IMR-90 (cell line): ENCODE data around the gene ZNF398. TPM values are rescaled to one million over a fixed set of nuclear protein-coding genes. Genes with fewer than 3 reads are reported as not detected.

Source experiments
- ATAC-seq: fragments of 200-7000 bp; cut with Tn5 transposase; 2 replicates; pipeline ENCODE4 v1.9.1; 2020; ENCODE audit warnings: low read depth, mild to moderate bottlenecking, moderate library complexity
- BruUV-seq: library from RNA; stranded (reverse); fragments of 400-500 nt; replicated peaks from 2 replicates; lab custom pipeline; 2021; lab: Mats Ljungman, UMichigan
- CTCF ChIA-PET: fragments of 300-600 bp; formaldehyde crosslinking; extraction: SDS; loops from one replicate; lab custom pipeline; 2021; ENCODE audit warnings: antibody characterized with exemption; lab: Yijun Ruan, JAX
- POLR2A ChIA-PET: fragments of 300-600 bp; sonication (Branson Sonifier 250); formaldehyde crosslinking; loops from one replicate; lab custom pipeline; 2022; ENCODE audit warnings: antibody characterized with exemption; ENCODE audit not compliant: unreplicated experiment; lab: Charles Lee
- DNase-seq: peaks from one replicate; pipeline ENCODE4 v3.0.0; 2013
- H2AFZ ChIP-seq: replicated peaks from 2 replicates; pipeline ENCODE3; 2013; ENCODE audit warnings: low read length, mild to moderate bottlenecking; ENCODE audit not compliant: poor library complexity
- H2AK5ac ChIP-seq: 2 replicates; pipeline ENCODE4 v1.6.1; 2013; ENCODE audit warnings: low read depth, low read length, inconsistent platforms
- H2AK9ac ChIP-seq: replicated peaks from 2 replicates; pipeline ENCODE3; 2013; ENCODE audit warnings: mild to moderate bottlenecking, low read depth, low read length, moderate library complexity; ENCODE audit not compliant: poor library complexity
- H2BK120ac ChIP-seq: 2 replicates; pipeline ENCODE4 v1.6.1; 2013; ENCODE audit warnings: low read depth, low read length, inconsistent platforms
- H2BK15ac ChIP-seq: 3 replicates; pipeline ENCODE4 v1.6.1; 2013; ENCODE audit warnings: low read depth, low read length, inconsistent platforms
- H2BK20ac ChIP-seq: 2 replicates; pipeline ENCODE4 v1.6.1; 2013; ENCODE audit warnings: low read depth, mild to moderate bottlenecking, inconsistent platforms, low read length, moderate library complexity
- H2BK5ac ChIP-seq: 2 replicates; pipeline ENCODE4 v1.6.1; 2013; ENCODE audit warnings: mild to moderate bottlenecking, low read depth, low read length, inconsistent platforms; ENCODE audit not compliant: poor library complexity, severe bottlenecking
- H3K14ac ChIP-seq: replicated peaks from 2 replicates; pipeline ENCODE4 v1.6.1; 2013; ENCODE audit warnings: low read depth, low read length, inconsistent platforms
- H3K18ac ChIP-seq: 2 replicates; pipeline ENCODE4 v1.6.1; 2013; ENCODE audit warnings: low read depth, low read length, control low read depth
- H3K23ac ChIP-seq: 2 replicates; pipeline ENCODE4 v1.6.1; 2013; ENCODE audit warnings: low read depth, low read length, inconsistent platforms
- H3K27ac ChIP-seq: 2 replicates; pipeline ENCODE4 v1.5.1; 2013; ENCODE audit warnings: mild to moderate bottlenecking, control low read depth, low read length; ENCODE audit not compliant: insufficient read depth
- H3K27me3 ChIP-seq: 2 replicates; pipeline ENCODE4 v1.6.1; 2013; ENCODE audit warnings: low read length; ENCODE audit not compliant: control insufficient read depth, insufficient read depth
- H3K36me3 ChIP-seq: 2 replicates; pipeline ENCODE4 v1.6.1; 2013; ENCODE audit warnings: low read length, mixed read lengths; ENCODE audit not compliant: control insufficient read depth, insufficient read depth
- H3K4ac ChIP-seq: 2 replicates; pipeline ENCODE4 v1.6.1; 2013; ENCODE audit warnings: low read depth, low read length, inconsistent platforms
- H3K4me1 ChIP-seq: 2 replicates; pipeline ENCODE4 v1.6.1; 2013; ENCODE audit warnings: low read length, mixed read lengths; ENCODE audit not compliant: control insufficient read depth, insufficient read depth
- H3K4me2 ChIP-seq: 2 replicates; pipeline ENCODE4 v1.6.1; 2013; ENCODE audit warnings: low read depth, mild to moderate bottlenecking, control low read depth, low read length, moderate library complexity
- H3K4me3 ChIP-seq: 2 replicates; pipeline ENCODE4 v1.5.1; 2013; ENCODE audit warnings: low read depth, mild to moderate bottlenecking, control low read depth, low read length, moderate library complexity; ENCODE audit not compliant: insufficient read depth
- H3K56ac ChIP-seq: 2 replicates; pipeline ENCODE4 v1.6.1; 2013; ENCODE audit warnings: low read length, inconsistent platforms; ENCODE audit not compliant: insufficient read depth; ENCODE audit errors: extremely low read depth
- H3K79me1 ChIP-seq, 2 experiments: 2 replicates each; pipeline ENCODE4 v1.6.1; 2013; ENCODE audit warnings: low read length in 2 of 2, inconsistent platforms in 1 of 2, low read depth in 1 of 2
- H3K9ac ChIP-seq: 2 replicates; pipeline ENCODE4 v1.6.1; 2013; ENCODE audit warnings: low read depth, low read length, control low read depth
- H3K9me1 ChIP-seq: 2 replicates; pipeline ENCODE4 v1.6.1; 2013; ENCODE audit warnings: low read length, inconsistent platforms; ENCODE audit not compliant: insufficient read depth
- H3K9me3 ChIP-seq: 2 replicates; pipeline ENCODE4 v1.6.1; 2013; ENCODE audit warnings: low read length; ENCODE audit not compliant: control insufficient read depth, insufficient read depth
- H4K20me1 ChIP-seq: 2 replicates; pipeline ENCODE4 v1.6.1; 2013; ENCODE audit warnings: low read length, inconsistent platforms; ENCODE audit not compliant: insufficient read depth
- H4K5ac ChIP-seq: 2 replicates; pipeline ENCODE4 v1.6.1; 2013; ENCODE audit warnings: mild to moderate bottlenecking, low read depth, low read length, control low read depth
- H4K8ac ChIP-seq, 2 experiments: 2 replicates each; pipeline ENCODE4 v1.6.1; 2013; ENCODE audit warnings: low read depth in 2 of 2, low read length in 2 of 2, control low read depth in 1 of 2, inconsistent platforms in 1 of 2
- H4K91ac ChIP-seq: 2 replicates; pipeline ENCODE4 v1.6.1; 2013; ENCODE audit warnings: low read depth, low read length, inconsistent platforms; ENCODE audit not compliant: insufficient read depth
- CTCF ChIP-seq: conservative IDR thresholded peaks from 2 replicates; pipeline ENCODE4 v1.5.1; 2012; ENCODE audit warnings: mild to moderate bottlenecking, low read depth, low read length, improper control_type of control experiment
- MAFK ChIP-seq: IDR thresholded peaks from 2 replicates; pipeline ENCODE4 v1.6.1; 2012; ENCODE audit warnings: low read depth, low read length, improper control_type of control experiment
- MAZ ChIP-seq: IDR thresholded peaks from 2 replicates; pipeline ENCODE4 v1.6.1; 2012; ENCODE audit warnings: low read depth, mild to moderate bottlenecking, low read length, improper control_type of control experiment, moderate library complexity, borderline replicate concordance
- NFE2L2 ChIP-seq: fragments of 150-350 bp; IDR thresholded peaks from 2 replicates; pipeline ENCODE4 v1.6.1; 2016; ENCODE audit warnings: low read depth, mild to moderate bottlenecking, low read length
- WGBS, 2 experiments: methylation state at CpG; one replicate each; pipeline versions ENCODE4 v1.1.5 to v1.1.7; 2013; ENCODE audit warnings: missing lambda C conversion rate in 2 of 2; ENCODE audit not compliant: insufficient read length in 1 of 2; ENCODE audit errors: extremely low coverage in 2 of 2; 5-methylcytosine and 5-hydroxymethylcytosine counted together
- dilution Hi-C: fragments of 300-500 bp; cut with HindIII; formaldehyde crosslinking; loops from one replicate; pipeline ENCODE4 v1.14.3; 2018; ENCODE audit warnings: low sequenced_read_pairs; ENCODE audit not compliant: unreplicated experiment
- in situ Hi-C: fragments of 300-500 bp; cut with MboI; formaldehyde crosslinking; loops from 3 replicates; pipeline ENCODE4 v1.14.3; 2019; ENCODE audit warnings: low sequenced_read_pairs, inconsistent platforms, mixed read lengths
- intact Hi-C: fragments of 100-400 bp; cut with micrococcal nuclease; formaldehyde crosslinking; loops from 2 replicates; pipeline ENCODE4 v1.10.0; 2022
- polyA plus RNA-seq, 3 experiments: library from polyadenylated mRNA; depleted of rRNA; stranded (reverse); fragments of >200 nt; gene quantifications; 2 replicates each; pipeline ENCODE4 v1.2.3, GENCODE V29; 2012; ENCODE audit warnings: low replicate concordance in 1 of 3
- total RNA-seq: library from RNA; depleted of rRNA; stranded (reverse); fragments of >200 nt; gene quantifications from 2 replicates; pipeline ENCODE4 v1.2.3, GENCODE V29; 2012

ZNF398 gene
- total and polyA plus RNA-seq, 2 of the 4 experiments (the other 2 are of a cell fraction) = 5.7 to 7.9 TPM

- H3K18ac ChIP-seq = no peak overlapping the region
- no TSS peak for BruUV-seq
- H3K27me3 ChIP-seq = no peaks in the 10 kb centered on the region
- dilution Hi-C loops (no loop called here), intact Hi-C loops (no loop called here), in situ Hi-C loops (no loop called here)
- ChIA-PET CTCF (interaction anchor here (1.3 kb wide), 1 partner anchor 11 kb away, joined by 5 read pairs; the partner anchor contains the start of gene ZNF398), POLR2A (no interaction called here)
- DNase-seq (no peak), ATAC-seq (no peak)
- H2BK120ac ChIP-seq = no peak overlapping the region
- H3K4ac ChIP-seq = no peak overlapping the region
- no peak for TF ChIP-seq MAFK
- TF ChIP-seq NFE2L2 = no peak
- no peak for TF ChIP-seq CTCF
- TF ChIP-seq MAZ = no peak
- H2BK15ac ChIP-seq = no peak overlapping the region
- H3K56ac ChIP-seq = no peak overlapping the region
- no peak overlapping the region for H3K9ac ChIP-seq
- H2BK20ac ChIP-seq = no peak overlapping the region
- H4K8ac ChIP-seq = no peak overlapping the region
- no peaks in the 10 kb centered on the region for H3K9me3 ChIP-seq
- H3K23ac ChIP-seq = no peak overlapping the region
- no peaks in the 10 kb centered on the region for H3K4me1 ChIP-seq
- H3K9me1 ChIP-seq = no peaks in the 10 kb centered on the region
- H3K4me2 ChIP-seq = no peak overlapping the region
- H4K91ac ChIP-seq = no peak overlapping the region
- no peak overlapping the region for H2AK5ac ChIP-seq
- no peak overlapping the region for H3K27ac ChIP-seq
- no CpG with 5 or more reads among the region's 9 CpGs for WGBS, 2 experiments
- 0 out of 4 replicates have a peak, but pooled peaks cover 0 to 5% of the 10 kb centered on the region in 2 experiments for H3K79me1 ChIP-seq
- no peaks in the 10 kb centered on the region for H4K20me1 ChIP-seq
- H2AK9ac ChIP-seq = no peak overlapping the region
- no peak overlapping the region for H3K4me3 ChIP-seq
- no peak overlapping the region for H2AFZ ChIP-seq
- H4K5ac ChIP-seq = no peak overlapping the region
- no peak overlapping the region for H3K14ac ChIP-seq
- no peak overlapping the region for H2BK5ac ChIP-seq
- peaks cover 8% of the 10 kb centered on the region for H3K36me3 ChIP-seq
These were observed 11.1 kb upstream of the ZNF398 start for GRCh38 chr7:149136118-149136517.
